Left renal cortex interstitium (tissue), 4 donors: ENCODE results near the gene KNDC1. TPM values are rescaled to one million over a fixed set of nuclear protein-coding genes. Genes with fewer than 3 reads are reported as not detected.

Source experiments
- DNase-seq, 4 donors: peaks; one replicate each; pipeline ENCODE4 v3.0.0-alpha.2; 2013; ENCODE audit warnings: low read depth in 4 of 4, low spot score in 2 of 4, missing footprints in 1 of 4
- polyA plus RNA-seq, 4 donors: library from polyadenylated mRNA; unstranded; fragments of 120-200 nt; gene quantifications; one replicate each; pipeline ENCODE4 v1.2.1, GENCODE V29; 2013; ENCODE audit not compliant: insufficient read length in 4 of 4

Gene KNDC1
- polyA plus RNA-seq, 4 donors: 4.5 to 11.4 (median 8.2) TPM

DNA sequence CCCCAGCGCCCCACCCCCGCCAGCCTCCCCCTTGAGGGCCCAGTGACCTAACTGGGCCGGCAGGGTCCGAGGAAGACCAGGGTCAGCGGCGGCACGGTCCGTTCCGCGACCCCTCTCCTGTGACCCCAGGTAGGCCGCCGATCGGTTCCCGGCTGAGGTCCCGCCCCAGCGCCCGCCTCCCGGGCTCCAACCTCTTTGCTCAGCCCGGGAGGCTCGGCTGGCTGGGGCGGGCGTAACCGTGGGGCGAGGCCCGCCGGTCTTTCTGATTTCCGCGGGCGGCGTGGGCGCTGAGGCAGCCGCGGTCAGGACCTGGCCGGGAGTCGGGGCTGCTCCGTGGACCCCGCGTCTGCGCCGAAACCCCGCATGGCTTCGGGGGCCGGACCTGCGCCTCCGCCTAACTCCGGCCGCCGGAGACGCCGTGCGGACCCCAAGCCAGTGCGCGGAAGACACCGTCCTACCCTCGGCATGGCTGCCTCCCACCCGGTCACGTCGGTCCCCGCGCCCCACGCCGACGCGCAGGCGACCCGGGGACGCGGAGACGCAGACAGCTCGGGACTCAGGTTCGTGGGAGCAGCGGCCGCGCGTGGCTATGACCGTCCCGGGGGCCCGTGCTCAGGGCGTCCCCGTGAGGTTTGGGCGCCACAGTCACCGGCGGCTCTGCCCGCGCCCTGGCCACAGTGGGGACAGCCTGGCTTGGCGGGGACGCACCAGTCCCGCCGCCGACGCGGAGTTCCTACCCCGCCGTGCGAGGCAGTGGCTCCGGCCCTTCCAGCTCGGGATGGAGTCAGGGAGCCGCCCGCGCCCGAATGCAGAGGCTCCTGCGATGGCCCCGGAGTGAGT is 76.6 kb downstream of the KNDC1 start:
- DNase-seq: no peak

DNA sequence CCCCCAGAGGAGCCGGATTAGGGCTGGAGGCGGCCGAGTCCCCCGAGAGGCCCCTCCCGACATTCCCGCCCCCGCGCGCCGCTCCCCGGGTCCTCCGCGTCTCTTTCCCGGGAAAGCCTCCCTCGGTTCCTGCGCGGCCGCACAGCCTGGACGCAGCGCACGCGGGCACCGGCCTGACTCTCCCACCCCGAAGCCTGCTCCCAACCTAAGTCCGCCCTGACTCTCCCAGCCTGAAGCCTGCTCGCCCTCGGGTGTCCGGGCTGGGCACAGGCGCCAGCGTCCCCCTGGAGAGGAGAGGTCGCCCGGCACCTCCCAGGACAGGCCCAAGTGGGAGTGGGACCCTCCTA is 77.2 kb downstream of the KNDC1 start:
- DNase-seq: no peak

- DNase-seq: no peak
Observed at GRCh38 chr10:133237588-133238465, 77.8 kb downstream of the KNDC1 start, which contains the start of gene VENTX. Gene VENTX, plus strand, starts transcription at chr10:133237855. Its CDS starts 60 bp downstream, at chr10:133237915.

- DNase-seq: no peak
Observed at GRCh38 chr10:133238466-133238804, 78.4 kb downstream of the KNDC1 start.

DNA sequence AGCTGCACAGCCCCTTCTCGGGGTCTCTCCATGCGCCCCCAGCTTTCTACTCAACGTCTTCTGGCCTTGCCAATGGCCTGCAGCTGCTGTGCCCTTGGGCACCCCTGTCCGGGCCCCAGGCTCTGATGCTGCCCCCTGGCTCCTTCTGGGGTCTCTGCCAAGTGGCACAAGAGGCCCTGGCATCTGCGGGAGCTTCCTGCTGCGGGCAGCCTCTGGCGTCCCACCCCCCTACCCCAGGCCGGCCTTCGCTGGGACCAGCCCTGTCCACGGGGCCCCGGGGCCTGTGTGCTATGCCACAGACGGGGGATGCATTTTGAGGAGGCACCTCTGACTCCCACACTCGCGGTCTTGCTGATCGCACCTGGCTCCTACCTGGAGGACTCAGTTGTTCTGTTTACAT is 80.0 kb downstream of the KNDC1 start:
- DNase-seq: no peak

DNA sequence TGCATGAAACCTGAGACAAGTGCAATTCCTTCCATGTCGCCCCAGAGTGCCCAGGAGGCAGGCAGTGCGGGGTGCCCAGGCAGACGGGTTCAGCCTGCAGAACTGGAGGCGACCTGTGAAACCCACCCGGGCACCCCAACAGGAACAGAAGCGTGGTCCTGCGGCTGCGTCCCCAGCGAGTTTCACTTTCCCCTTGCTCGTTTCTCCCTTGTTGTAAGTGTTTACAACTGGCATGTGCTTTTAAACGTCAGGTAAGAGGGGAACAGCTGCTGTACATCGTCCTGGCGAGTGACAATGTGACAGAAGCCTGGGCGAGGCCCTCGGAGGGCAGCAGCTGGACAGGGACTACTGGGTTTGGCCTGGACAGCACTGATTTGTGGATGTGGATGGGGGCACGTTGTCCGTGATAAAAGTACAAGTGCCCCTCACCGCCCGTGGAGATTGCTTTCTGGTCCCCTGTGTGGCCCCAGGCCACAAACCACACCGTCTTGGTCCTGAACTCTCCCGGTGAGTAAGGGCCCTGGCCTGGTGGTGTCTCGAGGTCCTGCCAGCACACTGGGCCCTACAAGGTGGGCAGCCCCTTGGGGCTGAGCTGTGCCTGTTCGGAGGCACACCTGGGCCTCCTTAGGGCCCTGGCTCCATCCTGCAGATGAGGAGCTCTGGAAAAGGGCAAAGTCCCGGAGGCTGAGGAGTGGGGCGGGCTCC is 81.6 kb downstream of the KNDC1 start:
- no peak for DNase-seq

- no peak for DNase-seq
Observed at GRCh38 chr10:133242611-133243356, 82.8 kb downstream of the KNDC1 start.

DNA sequence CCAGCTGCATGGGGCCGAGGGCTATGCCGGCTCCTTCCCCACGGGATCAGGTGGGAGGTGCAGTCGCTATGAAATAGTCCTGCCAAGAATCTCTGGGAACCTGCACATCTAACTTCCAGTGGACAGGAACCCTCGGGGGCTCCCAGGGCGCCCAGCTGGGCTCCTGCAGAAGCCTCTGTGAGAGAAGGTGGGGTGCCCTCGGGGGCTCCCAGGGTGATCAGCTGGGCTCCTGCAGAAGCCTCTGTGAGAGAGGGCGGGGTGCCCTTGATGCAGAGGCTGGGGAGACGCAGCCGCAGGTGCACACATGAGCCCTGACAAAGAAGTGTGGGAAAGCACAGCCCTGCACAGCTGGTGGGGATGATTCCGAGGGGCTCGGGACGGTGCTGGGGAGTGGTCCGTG is 83.6 kb downstream of the KNDC1 start:
- no peak for DNase-seq

DNA sequence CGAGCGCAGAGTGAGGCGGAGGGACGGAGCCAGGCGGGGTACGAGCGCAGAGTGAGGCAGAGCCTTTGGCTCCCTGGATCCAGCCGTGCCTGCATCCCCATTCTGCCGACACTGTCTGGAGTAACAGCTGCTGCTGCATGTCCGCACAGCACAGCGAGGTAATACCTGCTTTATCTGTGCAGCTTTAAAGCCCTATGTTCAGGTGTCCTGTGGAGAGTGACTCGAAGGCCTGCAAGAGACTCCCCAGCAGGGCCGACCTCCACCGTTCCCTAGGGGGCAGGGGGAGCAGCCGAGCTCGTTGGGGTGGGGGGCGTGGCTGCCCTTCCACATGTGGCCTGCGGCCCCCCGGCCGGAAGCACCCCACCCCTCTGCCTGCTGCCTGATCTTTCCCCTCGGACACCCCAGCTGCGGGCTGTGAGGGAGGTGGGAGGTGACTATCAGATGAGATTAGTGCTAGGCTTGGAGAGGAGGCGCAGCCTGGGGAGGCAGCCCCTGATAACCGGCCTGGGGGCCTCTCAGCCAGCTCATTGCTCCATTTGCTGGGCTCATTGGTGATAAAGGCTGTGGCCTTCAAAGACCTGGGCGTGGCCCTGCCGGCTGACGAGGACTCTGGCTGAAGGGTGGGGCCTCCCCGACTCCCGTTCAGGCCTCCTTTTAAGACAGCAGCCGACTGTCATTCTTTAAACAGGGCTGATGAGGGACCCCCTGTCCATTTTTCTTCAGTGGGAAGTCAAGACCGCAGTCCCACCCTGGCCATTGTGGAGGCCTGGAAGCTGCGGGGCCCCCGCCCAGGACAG is 85.6 kb downstream of the KNDC1 start:
- DNase-seq: no peak

GRCh38 chr10:133246236-133246626 is 86.2 kb downstream of the KNDC1 start:
- DNase-seq: no peak

- DNase-seq: no peak
Observed at GRCh38 chr10:133247681-133248333, 87.8 kb downstream of the KNDC1 start.

DNA sequence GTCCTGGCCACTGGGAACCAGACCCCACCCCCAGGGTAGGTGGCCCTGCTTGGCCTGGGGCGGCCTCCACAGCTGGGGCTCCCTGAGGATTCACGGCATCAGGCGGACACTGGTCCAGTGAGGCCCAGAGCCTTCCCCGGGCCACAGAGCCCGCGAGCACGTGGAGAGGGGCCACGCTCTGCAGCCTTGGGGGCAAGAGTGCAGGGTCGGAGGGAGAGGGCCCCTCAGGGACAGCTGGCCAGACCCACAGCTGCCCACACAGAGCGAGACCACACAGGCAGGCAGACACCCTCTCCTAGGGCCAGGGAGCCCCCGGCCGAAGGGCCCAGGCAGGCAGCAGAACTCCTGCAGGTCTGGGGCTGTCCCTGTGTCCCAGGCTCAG is 88.3 kb downstream of the KNDC1 start:
- no peak for DNase-seq

GRCh38 chr10:133249094-133249780 is 89.2 kb downstream of the KNDC1 start:
- DNase-seq: no peak

DNA sequence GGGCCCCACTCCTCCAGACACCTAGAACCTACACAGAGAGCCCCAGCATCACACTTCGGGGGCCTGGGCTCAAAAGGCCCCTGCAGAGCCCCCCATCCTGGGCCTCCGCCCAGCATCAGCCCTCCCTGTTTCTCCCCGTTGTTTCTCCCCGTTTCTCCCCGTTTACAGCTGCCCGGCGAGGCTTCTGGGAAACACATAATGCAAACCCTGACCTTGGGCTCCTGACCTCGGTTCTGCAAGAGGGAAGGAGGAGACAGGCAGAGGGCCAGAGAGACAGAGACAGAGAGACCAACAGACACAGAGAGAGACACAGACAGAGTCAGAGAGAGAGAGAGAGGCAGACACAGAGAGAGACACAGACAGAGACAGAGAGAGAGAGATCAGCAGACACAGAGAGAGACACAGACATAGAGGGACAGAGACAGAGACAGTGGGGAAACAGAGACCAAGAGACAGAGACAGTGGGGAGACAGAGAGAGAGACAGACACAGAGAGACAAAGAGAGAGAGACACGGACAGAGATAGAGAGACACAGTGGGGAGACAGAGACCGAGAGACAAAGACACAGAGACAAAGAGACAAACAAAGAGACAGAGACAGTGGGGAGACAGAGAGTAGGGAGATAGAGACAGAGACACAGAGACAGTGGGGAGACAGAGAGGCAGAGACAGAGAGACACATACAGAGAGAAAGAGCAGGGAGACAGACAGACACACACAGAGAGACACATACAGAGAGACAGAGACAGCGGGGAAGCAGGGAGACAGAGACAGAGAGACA is 90.1 kb downstream of the KNDC1 start:
- no peak for DNase-seq

DNA sequence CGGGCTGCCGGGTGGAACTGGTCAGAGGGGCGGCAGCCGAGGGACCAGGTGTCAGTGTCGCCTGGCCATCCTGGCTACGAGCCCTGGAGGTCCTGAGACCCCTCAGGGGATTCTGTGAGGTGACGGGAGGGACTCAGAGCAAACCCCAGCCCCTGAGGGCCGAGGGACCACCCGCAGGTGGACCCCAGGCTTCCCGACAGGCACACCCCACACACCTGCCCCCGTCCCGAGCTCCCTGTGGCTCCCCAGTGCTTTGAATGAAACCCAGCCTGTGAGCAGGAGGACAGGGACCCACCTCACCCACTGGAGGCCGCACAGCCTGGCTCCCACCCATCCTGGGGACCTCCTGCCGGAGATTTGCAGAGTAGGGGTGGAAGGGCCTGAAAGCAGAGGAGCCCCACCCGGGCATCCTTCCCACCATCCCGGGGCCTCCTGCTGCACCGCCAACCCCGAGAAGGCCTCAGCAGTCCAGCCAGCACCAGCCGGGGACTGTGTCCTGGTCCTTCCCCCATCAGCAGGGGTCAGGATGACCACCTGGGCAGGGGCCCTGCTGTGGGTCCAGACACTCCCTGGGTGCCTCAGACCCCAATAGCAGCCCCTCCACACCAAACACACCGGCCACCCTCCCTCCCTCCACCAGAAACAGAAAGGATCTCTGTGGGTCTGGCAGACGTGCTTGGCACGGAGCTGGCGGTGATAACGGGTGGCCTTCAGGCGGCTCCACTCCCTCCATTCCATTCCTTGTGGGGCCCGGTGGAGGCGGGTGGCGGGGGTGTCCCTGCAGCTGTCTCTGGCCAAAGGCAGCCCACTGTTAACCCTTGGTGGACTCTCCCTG is 91.6 kb downstream of the KNDC1 start:
- DNase-seq: no peak

- DNase-seq: no peak
Observed at GRCh38 chr10:133252223-133252552, 92.2 kb downstream of the KNDC1 start.

DNA sequence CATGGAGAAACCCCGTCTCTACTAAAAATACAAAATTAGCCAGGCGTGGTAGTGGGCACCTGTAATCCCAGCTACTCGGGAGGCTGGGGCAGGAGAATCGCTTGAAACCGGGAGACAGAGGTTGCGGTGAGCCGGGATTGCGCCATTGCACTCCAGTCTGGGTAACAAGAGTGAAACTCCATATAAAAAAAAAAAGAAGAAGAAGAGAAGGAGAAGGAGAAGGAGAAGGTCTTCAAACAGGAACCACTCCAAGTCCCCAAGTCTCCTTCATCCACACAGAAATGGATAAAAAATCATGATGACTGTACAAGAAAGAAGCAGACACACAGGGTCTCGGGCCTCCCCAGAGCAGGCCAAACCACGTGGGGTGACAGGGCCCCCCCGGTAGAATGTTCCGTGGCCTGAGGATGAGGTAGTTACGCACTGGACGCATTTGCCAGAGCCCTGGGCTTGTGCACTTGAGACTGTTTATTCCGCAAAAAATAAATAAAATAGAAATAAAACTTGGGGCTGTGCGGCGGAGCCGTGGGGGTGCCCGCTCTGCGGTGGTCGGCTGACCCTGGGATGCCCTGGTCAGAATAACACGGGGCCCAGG is 93.4 kb downstream of the KNDC1 start:
- no peak for DNase-seq
